Measurements from ENCODE around the gene ACVRL1.

DNA sequence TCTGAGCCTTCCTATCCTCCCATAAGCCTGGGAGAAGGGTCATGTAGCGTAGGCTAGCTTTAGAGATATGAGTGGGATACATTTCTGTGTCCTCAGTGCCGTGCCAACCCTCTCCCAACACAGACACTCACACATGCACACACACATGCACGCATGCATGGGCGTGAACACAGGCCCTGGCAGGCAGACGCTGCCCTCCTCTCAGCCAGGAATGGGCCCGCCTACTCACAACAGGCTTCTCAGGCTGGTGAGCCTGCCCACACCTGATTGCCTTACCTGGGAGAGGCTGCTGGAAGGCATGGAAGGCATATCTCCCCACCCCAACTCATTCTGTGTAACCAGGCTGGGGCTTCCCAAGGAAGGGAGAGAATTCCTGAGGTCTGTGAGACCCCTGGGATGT is 31.4 kb downstream of the ACVRL1 start:
- TF ChIP-seq, protein P1, sequence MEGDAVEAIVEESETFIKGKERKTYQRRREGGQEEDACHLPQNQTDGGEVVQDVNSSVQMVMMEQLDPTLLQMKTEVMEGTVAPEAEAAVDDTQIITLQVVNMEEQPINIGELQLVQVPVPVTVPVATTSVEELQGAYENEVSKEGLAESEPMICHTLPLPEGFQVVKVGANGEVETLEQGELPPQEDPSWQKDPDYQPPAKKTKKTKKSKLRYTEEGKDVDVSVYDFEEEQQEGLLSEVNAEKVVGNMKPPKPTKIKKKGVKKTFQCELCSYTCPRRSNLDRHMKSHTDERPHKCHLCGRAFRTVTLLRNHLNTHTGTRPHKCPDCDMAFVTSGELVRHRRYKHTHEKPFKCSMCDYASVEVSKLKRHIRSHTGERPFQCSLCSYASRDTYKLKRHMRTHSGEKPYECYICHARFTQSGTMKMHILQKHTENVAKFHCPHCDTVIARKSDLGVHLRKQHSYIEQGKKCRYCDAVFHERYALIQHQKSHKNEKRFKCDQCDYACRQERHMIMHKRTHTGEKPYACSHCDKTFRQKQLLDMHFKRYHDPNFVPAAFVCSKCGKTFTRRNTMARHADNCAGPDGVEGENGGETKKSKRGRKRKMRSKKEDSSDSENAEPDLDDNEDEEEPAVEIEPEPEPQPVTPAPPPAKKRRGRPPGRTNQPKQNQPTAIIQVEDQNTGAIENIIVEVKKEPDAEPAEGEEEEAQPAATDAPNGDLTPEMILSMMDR (IDR thresholded peaks at IDR 0.05): no peak
- TF ChIP-seq EZH2 (IDR thresholded peaks at IDR 0.05; ENCODE audit: borderline replicate concordance, insufficient read depth, low read depth, low read length, poor library complexity, severe bottlenecking): no peak

Data from B cell (primary cell).